ENCODE measurements around the gene NSG2.
"Not testable (repeated sequence)": the region's sequence is repeated elsewhere in the genome, so short reads cannot be mapped to it uniquely, and the experiment has no call there.

Gene NSG2

GRCh38 chr5:174101195-174101730, 55.8 kb downstream of the NSG2 start:
- DNase-seq (ENCODE audit: low read depth), result no peak

DNA sequence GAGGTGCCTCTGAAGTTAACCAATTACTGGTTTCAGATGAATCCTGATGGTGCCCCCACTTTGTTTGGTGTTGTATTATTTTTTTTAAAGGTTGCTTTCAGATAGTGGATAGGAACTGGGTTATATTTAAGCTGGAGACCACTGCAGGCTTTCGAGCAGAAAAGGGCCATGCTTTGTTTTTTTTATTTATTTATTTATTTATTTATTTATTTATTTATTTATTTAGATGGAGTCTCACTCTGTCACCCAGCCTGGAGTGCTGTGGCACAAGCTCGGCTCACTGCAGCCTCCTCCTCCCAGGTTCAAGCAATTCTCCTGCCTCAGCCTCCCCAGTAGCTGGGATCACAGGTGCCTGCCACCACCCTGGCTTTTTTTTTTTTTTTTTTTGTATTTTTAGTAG, 57.1 kb downstream of the NSG2 start:
- not testable (repeated sequence) for DNase-seq (ENCODE audit: low read depth)

DNA sequence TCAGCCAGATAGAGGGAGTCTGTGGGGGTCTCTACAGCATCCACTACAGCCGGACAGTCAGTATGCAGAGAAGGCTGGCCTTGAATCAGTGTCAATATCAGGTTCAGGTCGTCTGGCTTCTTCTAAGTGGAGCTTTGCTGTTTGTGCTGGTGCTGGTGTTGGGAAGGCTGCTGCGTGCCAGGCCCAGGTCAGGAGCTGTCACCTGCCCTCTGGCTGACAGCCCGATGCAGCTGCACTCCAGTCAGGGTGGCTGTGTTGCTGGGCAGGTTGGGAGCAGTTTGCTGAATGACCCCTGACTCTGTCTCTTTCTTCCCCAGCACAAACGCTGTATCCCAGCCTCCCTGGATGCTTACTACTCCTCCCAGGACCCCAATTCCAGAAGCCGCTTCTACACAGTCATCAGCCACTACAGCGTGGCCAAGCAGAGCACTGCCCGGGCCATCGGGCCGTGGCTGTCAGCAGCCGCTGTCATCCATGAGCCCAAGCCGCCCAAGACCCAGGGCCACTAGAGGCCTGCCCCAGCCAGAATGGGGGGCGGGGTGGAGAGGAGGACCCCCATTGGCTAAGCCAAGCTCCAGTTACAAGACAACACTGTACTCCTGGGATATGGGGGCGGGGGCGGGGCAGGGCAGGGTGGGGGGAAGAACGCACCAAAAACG, 61.6 kb downstream of the NSG2 start:
- DNase-seq (ENCODE audit: low read depth), result no peak

DNA sequence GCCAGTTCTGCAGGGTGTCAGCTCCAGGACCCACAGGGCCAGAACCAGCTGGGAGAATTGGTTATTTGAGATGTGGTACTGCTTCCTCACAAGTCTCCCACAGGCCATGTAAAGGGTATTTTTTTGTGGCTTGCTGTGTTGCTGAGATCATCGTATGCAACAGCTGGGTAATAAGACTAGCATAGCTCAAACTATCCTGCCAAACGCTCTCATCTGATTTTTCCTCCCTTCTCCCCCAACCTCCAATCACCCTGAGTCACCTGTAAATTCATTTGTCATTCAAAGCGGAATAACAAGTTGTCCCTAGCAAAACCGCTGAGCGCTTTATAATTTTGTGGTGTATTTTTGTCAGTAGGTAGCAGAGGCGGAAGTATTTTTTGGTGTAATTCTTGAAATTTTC, 63.2 kb downstream of the NSG2 start:
- no peak for DNase-seq (ENCODE audit: low read depth)

- DNase-seq (ENCODE audit: low read depth), result no peak
Observed at GRCh38 chr5:174109698-174110260, 64.3 kb downstream of the NSG2 start.

- DNase-seq (ENCODE audit: low read depth), result no peak
Observed at GRCh38 chr5:174110310-174110709, 64.8 kb downstream of the NSG2 start.

DNA sequence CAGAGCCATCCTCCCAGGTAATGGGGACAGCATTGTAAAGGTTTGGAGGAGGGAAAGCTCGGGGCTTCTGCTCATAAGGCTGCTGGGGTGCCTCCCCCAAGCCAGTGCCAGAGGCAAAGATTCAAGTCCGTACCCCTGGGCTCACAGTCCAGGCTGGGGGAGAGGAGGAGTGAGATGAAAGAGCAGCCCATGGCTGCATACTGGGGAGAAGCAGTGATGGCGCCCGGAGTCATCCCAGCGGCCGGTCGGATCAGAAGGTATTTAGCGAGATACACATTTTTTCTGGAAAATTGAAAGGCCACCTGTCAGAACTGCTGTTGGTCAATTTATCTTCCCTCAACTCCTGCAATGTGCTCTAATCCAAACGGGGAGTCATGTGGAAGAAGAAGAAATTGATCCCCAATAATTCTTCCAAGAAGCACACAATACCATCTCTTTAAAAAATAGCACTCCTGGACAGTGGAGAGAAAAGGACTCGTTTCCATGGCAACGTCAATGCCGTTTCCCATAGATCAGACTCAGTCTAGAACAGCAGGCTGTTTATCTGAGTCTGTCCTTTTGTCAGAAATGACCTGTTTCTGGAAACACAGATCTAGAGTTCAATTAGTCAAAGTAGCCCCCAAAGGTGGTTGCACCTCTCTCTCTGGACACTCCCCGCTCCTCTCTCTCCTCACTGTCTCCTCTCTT, 65.9 kb downstream of the NSG2 start:
- DNase-seq (ENCODE audit: low read depth), result no peak

- DNase-seq (ENCODE audit: low read depth), result no peak
Observed at GRCh38 chr5:174115226-174115625, 69.7 kb downstream of the NSG2 start.

DNA sequence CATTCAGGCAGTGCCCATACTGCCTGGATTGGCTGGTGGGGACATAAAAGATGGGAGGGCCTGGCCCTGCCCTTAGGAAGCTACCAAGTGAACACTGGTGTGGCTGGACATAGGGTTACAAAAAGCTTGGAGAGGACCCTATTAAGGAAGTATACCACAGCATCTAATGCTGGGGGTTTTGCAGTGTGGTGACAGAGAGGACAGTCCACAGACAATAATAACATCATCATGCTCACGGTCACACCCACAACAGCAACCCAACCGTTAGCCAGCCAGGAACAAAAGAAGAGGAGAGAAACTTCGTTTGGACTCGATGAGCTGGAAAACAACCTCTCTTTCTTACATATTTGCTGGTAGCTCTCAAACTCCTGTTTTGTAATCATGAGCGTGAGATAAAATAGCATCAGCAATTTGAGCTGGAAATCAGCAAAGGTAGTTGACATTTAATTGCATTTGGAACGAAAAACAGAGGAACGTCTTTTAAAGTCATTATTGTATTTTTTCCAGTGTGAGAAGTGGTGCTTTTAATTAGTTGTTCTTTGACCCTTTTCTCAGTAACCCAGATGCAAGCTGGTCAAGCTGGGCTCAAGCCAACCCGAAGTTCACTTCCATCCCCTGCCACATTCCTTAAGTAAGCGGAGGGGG, 73.4 kb downstream of the NSG2 start:
- DNase-seq (ENCODE audit: low read depth), result no peak

DNA sequence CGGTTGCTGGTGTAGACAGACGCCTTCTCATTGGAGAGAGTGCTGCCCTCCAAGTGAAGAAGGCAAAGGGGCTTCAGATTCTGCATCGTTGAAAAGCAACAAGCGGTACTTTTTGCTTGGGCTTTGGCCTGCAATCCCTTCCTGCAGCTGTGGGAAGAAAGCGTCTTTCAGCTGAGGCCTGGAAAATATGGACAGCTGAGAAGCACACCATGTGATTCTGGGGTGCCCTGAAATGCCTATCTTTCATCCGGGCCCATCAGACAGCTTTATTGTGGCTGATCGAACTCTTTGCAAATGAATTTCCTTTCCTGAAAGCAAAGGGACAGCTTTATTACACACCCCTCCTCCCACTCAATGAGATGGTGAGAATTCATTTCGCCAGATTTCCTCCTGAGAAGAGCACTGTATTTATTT, 74.0 kb downstream of the NSG2 start:
- no peak for DNase-seq (ENCODE audit: low read depth)

DNA sequence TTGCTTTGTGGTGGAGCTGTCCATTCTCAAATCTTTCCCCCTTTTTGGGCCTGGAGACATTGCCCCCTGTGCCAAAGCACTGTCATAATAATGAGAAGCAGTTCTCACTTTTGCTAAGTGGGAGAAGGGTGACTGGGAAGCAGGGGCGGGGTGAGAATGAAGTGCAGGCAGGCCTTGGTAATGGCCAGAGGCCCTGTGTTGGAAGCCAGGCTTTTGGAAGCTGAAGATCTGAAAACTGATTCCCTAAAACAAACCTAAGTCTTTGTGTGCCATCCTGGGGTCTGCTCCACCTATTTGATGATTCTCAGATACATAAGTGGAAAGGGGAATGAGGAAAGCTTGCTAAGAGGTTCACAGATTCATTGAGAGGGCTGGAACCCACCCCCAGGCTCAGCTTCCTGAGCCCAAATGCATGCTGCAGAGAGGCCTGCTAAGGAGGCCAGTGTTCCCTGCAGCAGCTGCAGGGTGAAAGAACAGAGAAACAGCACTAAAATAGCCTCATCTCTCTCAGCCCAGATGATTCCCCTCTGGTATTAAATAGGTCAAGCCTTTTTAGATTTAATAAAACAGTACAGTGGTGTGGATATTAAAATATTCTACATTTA, 75.0 kb downstream of the NSG2 start:
- DNase-seq (ENCODE audit: low read depth), result no peak

GRCh38 chr5:174134545-174134944, 89.0 kb downstream of the NSG2 start:
- no peak for DNase-seq (ENCODE audit: low read depth)

DNA sequence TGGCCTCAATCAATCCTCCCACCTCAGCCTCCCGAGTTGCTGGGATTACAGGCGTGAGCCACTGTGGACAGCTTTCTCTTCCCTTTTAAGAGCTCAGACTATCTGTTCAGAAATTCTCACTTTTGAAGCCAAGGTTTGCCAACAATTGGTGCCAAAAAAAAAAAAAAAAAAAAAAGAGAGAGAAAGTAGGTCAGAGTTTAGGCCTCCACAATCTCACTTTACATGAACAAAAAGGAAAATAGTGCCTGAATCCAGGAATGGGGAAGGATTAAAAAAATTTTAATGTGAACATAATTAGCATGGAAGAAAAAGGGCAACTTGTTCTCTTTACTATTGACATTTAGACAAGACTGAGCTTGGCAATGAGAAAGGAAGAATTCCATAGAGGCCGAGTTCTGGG, 94.1 kb downstream of the NSG2 start:
- no peak for DNase-seq (ENCODE audit: low read depth)

DNA sequence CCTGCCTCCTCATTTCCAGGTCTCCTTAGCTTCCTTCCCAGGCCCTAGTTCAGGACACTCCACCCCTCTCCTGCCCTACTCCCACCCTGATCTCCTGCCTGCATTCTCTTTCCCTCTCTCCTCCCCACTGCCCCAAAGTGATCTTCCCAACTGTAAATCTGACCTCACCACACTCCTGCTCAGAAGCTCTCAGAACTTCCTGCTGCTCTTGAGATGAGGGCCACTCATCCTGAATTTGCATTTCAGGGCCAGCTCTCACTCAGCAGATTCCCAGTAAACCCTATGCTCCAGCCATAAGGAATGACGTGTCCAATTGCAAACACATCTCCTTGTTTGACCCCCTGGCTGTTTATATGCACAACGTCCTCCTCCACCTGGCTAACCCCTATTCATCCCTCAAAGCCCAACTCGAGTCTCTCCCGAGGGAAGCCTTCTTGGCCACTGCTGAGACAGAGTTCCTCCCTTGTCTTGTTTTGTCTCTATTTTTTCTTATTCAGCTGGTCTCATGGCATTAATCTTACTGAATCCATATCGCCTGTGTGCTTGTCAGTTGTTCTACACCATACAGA, 95.0 kb downstream of the NSG2 start:
- no peak for DNase-seq (ENCODE audit: low read depth)

- DNase-seq (ENCODE audit: low read depth), result no peak
Observed at GRCh38 chr5:174141398-174141797, 95.9 kb downstream of the NSG2 start.

GRCh38 chr5:174145091-174145490, 99.6 kb downstream of the NSG2 start:
- DNase-seq (ENCODE audit: low read depth), result no peak

DNA sequence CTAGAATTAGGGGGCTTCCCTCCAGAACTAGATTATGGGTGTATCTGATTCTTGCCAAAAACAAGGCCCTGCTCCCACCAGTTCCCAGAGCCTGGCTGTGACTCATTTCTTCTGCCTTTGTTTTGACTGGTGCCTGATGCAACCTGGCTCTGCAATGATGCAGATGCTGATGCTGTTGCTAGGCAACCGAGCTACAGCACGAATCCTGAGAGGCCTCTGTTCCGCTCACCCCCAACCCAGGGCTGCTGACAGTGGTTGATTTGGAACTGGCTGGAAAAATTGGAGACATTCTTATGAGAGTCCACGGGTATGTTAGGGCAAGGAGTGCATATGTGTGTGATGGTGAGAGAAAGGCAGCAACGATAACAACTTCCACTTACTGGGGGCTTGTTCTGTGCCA, 100.3 kb downstream of the NSG2 start:
- no peak for DNase-seq (ENCODE audit: low read depth)

DNA sequence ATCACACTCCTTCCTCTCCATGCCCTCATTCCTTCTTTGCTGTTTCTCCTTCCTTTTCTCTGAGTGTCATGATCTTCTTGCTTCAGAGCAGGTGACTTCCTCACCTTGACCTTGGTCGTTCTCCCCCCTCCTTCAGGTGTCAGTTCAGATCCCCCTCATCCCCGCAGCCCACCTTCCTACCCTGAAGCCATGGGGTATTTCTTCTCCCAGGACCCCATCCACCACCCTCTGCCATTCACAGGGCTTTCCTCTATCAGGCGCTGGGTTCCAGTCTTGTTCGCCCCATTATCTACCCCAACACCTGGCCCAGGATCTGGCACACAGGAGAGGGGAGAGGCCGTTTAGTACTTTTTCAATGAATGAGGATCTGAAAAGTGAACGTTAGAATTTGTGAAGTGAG, 101.0 kb downstream of the NSG2 start:
- no peak for DNase-seq (ENCODE audit: low read depth)

DNA sequence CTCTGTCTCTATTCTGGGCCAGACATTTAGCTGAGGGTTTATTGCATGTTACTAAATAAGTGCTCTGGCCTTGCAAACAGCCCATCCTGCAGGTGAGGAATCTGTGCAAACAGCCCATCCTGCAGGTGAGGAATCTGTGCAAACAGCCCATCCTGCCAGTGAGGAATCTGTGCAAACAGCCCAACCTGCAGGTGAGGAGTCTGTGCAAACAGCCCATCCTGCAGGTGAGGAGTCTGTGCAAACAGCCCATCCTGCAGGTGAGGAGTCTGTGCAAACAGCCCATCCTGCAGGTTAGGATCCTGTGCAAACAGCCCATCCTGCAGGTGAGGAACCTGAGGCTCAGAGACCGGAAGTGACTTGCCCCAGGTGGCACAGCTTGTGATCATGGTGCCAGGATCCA, 101.5 kb downstream of the NSG2 start:
- DNase-seq (ENCODE audit: low read depth), result not testable (repeated sequence)

- no peak for DNase-seq (ENCODE audit: low read depth)
Observed at GRCh38 chr5:174147551-174147950, 102.0 kb downstream of the NSG2 start.

GRCh38 chr5:174148721-174149120, 103.2 kb downstream of the NSG2 start:
- DNase-seq (ENCODE audit: low read depth), result no peak

DNA sequence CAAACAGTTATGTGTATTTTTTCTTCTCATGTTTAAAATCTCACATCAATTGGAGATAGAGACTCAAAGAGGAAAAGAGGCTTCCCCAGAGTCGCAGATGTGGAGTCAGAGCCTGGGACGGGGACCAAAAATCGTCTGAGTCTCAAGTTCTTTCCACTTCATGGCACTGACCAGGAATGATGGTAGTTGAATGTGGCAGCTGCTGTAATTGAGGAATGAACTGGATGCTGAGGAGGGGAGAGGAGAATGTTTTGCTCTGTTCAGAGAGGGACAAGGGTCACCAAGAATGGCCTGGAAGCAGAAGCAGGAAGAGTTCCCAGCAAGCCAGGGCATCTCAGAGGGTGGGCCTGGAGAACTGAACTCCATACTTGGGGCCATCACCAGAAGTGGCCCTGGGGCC, 103.9 kb downstream of the NSG2 start:
- DNase-seq (ENCODE audit: low read depth), result no peak

All from activated T-cell treated with anti-CD3 and anti-CD28 coated beads for 24 hours (primary cell).